Caco-2 (cell line): Measurements from ENCODE around the gene CAB39L. TPM values are rescaled to one million over a fixed set of nuclear protein-coding genes. Genes with fewer than 3 reads are reported as not detected.
A peak's percentile ranks its signal among the peaks of the same experiment; 100 is the strongest.
"Not testable (repeated sequence)": the region's sequence is repeated elsewhere in the genome, so short reads cannot be mapped to it uniquely, and the experiment has no call there.

Experiments used
- BruUV-seq: library from RNA; stranded (reverse); fragments of 400-500 nt; replicated peaks from 2 replicates; lab custom pipeline; 2021; lab: Mats Ljungman, UMichigan
- CTCF ChIA-PET: fragments of 300-600 bp; sonication (Branson Sonifier 250); formaldehyde crosslinking; loops from one replicate; lab custom pipeline; 2022; ENCODE audit warnings: antibody characterized with exemption; lab: Charles Lee
- POLR2A ChIA-PET: fragments of 300-600 bp; sonication (Branson Sonifier 250); formaldehyde crosslinking; loops from one replicate; lab custom pipeline; 2022; ENCODE audit warnings: antibody characterized with exemption; lab: Charles Lee
- DNase-seq, 2 experiments: peaks; one replicate each; pipeline versions ENCODE4 v3.0.0 to v3.0.0-alpha.2; 2020 to 2022
- H3K27me3 ChIP-seq: replicated peaks from 2 replicates; pipeline ENCODE4 v1.6.0; 2011; ENCODE audit warnings: low read length; ENCODE audit not compliant: control insufficient read depth, insufficient read depth
- H3K36me3 ChIP-seq: 2 replicates; pipeline ENCODE4 v1.5.1; 2011; ENCODE audit warnings: low read length; ENCODE audit not compliant: control insufficient read depth, insufficient read depth
- H3K4me1 ChIP-seq: fragments of 250-450 bp; sonication (Bioruptor Pico); 2 replicates; pipeline ENCODE4 v1.5.1; 2020; ENCODE audit warnings: mild to moderate bottlenecking
- H3K4me3 ChIP-seq: 2 replicates; pipeline ENCODE4 v1.5.1; 2011; ENCODE audit warnings: low read depth, mild to moderate bottlenecking, control low read depth, low read length
- H3K9me3 ChIP-seq: fragments of 250-450 bp; sonication (Bioruptor Pico); 2 replicates; pipeline ENCODE4 v1.5.1; 2020; ENCODE audit warnings: mild to moderate bottlenecking, moderate library complexity
- H3K27ac Mint-ChIP-seq: one replicate; pipeline ENCODE4 v1.8.0; 2022; ENCODE audit warnings: mixed read lengths; ENCODE audit not compliant: unreplicated experiment
- H3K27me3 Mint-ChIP-seq: one replicate; pipeline ENCODE4 v1.8.0; 2022; ENCODE audit warnings: mixed read lengths; ENCODE audit not compliant: insufficient read depth, unreplicated experiment
- H3K36me3 Mint-ChIP-seq: one replicate; pipeline ENCODE4 v1.8.0; 2022; ENCODE audit warnings: mild to moderate bottlenecking, mixed read lengths; ENCODE audit not compliant: insufficient read depth, unreplicated experiment
- H3K4me1 Mint-ChIP-seq: one replicate; pipeline ENCODE4 v1.8.0; 2022; ENCODE audit warnings: low read depth, mixed read lengths; ENCODE audit not compliant: unreplicated experiment
- H3K4me3 Mint-ChIP-seq: one replicate; pipeline ENCODE4 v1.8.0; 2022; ENCODE audit warnings: mild to moderate bottlenecking, moderate library complexity, mixed read lengths; ENCODE audit not compliant: unreplicated experiment
- H3K9me3 Mint-ChIP-seq: one replicate; pipeline ENCODE4 v1.8.0; 2022; ENCODE audit warnings: mixed read lengths; ENCODE audit not compliant: unreplicated experiment
- CTCF ChIP-seq, 2 experiments: fragments of 200-600 bp in 1 of 2; IDR thresholded peaks; 1 replicate in 1 of 2; 2 replicates in 1 of 2; pipeline versions ENCODE4 v1.5.1 to v1.8.0; 2011 to 2022; ENCODE audit warnings: antibody characterized with exemption in 1 of 2, control low read depth in 1 of 2, inconsistent platforms in 1 of 2, low read depth in 1 of 2, low read length in 1 of 2, mild to moderate bottlenecking in 1 of 2, moderate library complexity in 1 of 2; ENCODE audit not compliant: insufficient read depth in 1 of 2, severe bottlenecking in 1 of 2, unreplicated experiment in 1 of 2
- intact Hi-C: fragments of 100-400 bp; cut with micrococcal nuclease; formaldehyde crosslinking; loops from one replicate; pipeline ENCODE4 v1.10.0; 2022; ENCODE audit not compliant: unreplicated experiment
- total RNA-seq: library from RNA; stranded (reverse); gene quantifications from 2 replicates; pipeline ENCODE4 v1.2.3, GENCODE V29; 2022

CAB39L gene
- total RNA-seq, 1 experiment from 2014 or later, result 40.6 TPM

GRCh38 chr13:49330546-49330864 is 113.4 kb downstream of the CAB39L start:
- Mint-ChIP-seq H3K9me3 (peaks cover 13% of the 10 kb centered on the region), H3K4me1 (peaks cover 27% of the 10 kb centered on the region), H3K27me3 (no peaks in the 10 kb centered on the region), H3K4me3 (no peak overlapping the region), H3K27ac (no peak overlapping the region), H3K36me3 (peaks cover 41% of the 10 kb centered on the region)
- intact Hi-C loops, result no loop called here
- H3K9me3 ChIP-seq, result no peaks in the 10 kb centered on the region
- CTCF ChIA-PET, result no interaction called here
- H3K27me3 ChIP-seq, result no peaks in the 10 kb centered on the region
- TF ChIP-seq CTCF (IDR thresholded peaks at IDR 0.05; ENCODE audit: insufficient read depth in 1 of 2, low read depth in 1 of 2, low read length in 1 of 2, severe bottlenecking in 1 of 2, unreplicated experiment in 1 of 2), result no peak
- no peak overlapping the region for H3K4me3 ChIP-seq
- no peak for DNase-seq
- H3K4me1 ChIP-seq, result peaks cover 27% of the 10 kb centered on the region
- BruUV-seq, result no TSS peak
- POLR2A ChIA-PET, result no interaction called here
- no peaks in the 10 kb centered on the region for H3K36me3 ChIP-seq

DNA sequence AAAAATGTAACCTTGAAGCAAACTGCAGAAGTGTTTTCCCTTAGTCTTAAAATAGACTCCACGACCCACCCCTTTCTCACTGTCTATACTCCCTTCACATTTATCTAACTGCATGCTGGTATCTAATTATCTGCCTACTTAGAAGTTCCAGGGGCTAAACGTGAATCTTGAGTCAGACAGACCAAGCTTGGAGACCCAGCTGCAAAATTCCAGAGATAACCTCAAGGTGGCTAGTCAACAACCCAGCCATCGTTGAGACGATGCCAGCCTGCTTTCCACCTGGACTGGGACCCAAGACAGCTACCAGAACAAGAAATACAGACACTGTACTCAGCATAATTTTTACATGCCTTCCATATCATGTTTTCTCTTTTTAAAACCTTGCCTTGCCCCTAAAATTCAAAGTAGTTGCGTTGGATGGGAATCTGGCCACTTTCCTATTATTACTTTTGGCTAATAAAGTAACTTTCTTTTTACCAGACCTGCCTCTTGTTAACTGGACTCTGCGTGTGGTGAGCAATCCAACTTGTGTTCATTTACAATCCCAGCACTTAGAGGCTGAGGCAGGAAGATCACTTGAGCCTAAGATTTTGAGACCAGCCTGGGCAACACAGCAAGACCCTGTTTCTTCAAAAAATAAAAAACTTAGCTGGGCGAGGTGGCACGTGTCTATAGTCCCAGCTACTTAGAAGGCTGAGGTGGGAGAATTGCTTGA is 113.9 kb downstream of the CAB39L start:
- Histone ChIP-seq H3K4me1 (peaks cover 21% of the 10 kb centered on the region), H3K4me3 (no peak overlapping the region), H3K27me3 (no peaks in the 10 kb centered on the region), H3K36me3 (no peaks in the 10 kb centered on the region), H3K9me3 (no peaks in the 10 kb centered on the region)
- no peak overlapping the region for H3K4me3 Mint-ChIP-seq
- no peak for TF ChIP-seq CTCF (IDR thresholded peaks at IDR 0.05; ENCODE audit: insufficient read depth in 1 of 2, low read depth in 1 of 2, low read length in 1 of 2, severe bottlenecking in 1 of 2, unreplicated experiment in 1 of 2)
- no TSS peak for BruUV-seq
- peaks cover 46% of the 10 kb centered on the region for H3K36me3 Mint-ChIP-seq
- peak in 1 of 2 experiments; percentile 32 for DNase-seq
- intact Hi-C loops, result no loop called here
- H3K4me1 Mint-ChIP-seq, result peaks cover 27% of the 10 kb centered on the region
- H3K27ac Mint-ChIP-seq, result peak overlapping the region; percentile 37
- no peaks in the 10 kb centered on the region for H3K27me3 Mint-ChIP-seq
- ChIA-PET CTCF (no interaction called here), POLR2A (interaction anchor here (0.7 kb wide), 1 partner anchor 16 kb away, joined by 3 read pairs; no protein-coding TSS in a partner anchor)
- H3K9me3 Mint-ChIP-seq, result peaks cover 13% of the 10 kb centered on the region

DNA sequence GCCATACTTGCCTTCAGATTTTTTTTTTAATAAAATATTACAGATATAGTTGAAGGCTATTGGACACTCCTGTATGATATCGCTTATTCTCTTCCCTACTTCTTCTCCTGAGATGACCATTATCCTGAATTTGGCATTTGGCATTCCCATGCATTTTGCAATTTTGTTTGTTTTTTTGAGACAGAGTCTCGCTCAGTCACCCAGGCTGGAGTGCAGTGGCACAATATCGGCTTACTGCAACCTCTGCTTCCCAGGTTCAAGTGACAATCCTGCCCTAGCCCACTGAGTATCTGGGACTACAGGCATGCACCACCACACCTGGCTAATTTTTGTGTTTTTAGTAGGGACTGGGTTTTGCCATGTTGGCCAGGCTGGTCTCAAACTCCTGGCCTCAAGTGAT is 116.7 kb downstream of the CAB39L start:
- intact Hi-C loops, BruUV-seq: not testable (repeated sequence)
- H3K36me3 Mint-ChIP-seq, result peaks cover 44% of the 10 kb centered on the region

More for the DNA sequence above, 116.7 kb downstream of the CAB39L start:
- H3K4me1 ChIP-seq, H3K9me3 Mint-ChIP-seq, H3K4me3 ChIP-seq, H3K9me3 ChIP-seq, DNase-seq, H3K4me1 Mint-ChIP-seq, H3K27me3 ChIP-seq, H3K36me3 ChIP-seq, H3K27me3 Mint-ChIP-seq, H3K27ac Mint-ChIP-seq, H3K4me3 Mint-ChIP-seq, POLR2A ChIA-PET, CTCF ChIA-PET: not testable (repeated sequence)
